IPS DF 6.9 (cell line): Measurements from ENCODE around the gene TTLL9.
"Not testable (repeated sequence)": the region's sequence is repeated elsewhere in the genome, so short reads cannot be mapped to it uniquely, and the experiment has no call there.

Source experiments
- DNase-seq: peaks from one replicate; pipeline ENCODE4 v3.0.0-alpha.2; 2013; ENCODE audit warnings: low read depth, low spot score
- H3K27ac ChIP-seq: one replicate; pipeline ENCODE4 v1.5.1; 2013; ENCODE audit warnings: low read length, control low read depth
- H3K27me3 ChIP-seq: 2 replicates; pipeline ENCODE4 v1.6.1; 2013; ENCODE audit warnings: mild to moderate bottlenecking, low read length; ENCODE audit not compliant: control insufficient read depth, insufficient read depth
- H3K36me3 ChIP-seq: 2 replicates; pipeline ENCODE4 v1.6.1; 2013; ENCODE audit warnings: low read length; ENCODE audit not compliant: control insufficient read depth, insufficient read depth
- H3K4me1 ChIP-seq: 2 replicates; pipeline ENCODE4 v1.6.1; 2013; ENCODE audit warnings: low read length; ENCODE audit not compliant: control insufficient read depth, insufficient read depth
- H3K4me3 ChIP-seq: 2 replicates; pipeline ENCODE4 v1.5.1; 2013; ENCODE audit warnings: mild to moderate bottlenecking, low read length
- H3K9me3 ChIP-seq: 2 replicates; pipeline ENCODE4 v1.6.1; 2013; ENCODE audit warnings: low read length, inconsistent platforms; ENCODE audit not compliant: control insufficient read depth, insufficient read depth
- WGBS: extraction: QIAGEN DNeasy Blood & Tissue Kit; methylation state at CpG from one replicate; pipeline ENCODE4 v1.1.7; 2013; ENCODE audit warnings: mixed read lengths, missing lambda C conversion rate; ENCODE audit not compliant: insufficient read length, insufficient coverage; 5-methylcytosine and 5-hydroxymethylcytosine counted together

TTLL9 gene

GRCh38 chr20:31908424-31908823 lies 38.0 kb downstream of the TTLL9 start:
- no peaks in the 10 kb centered on the region for H3K9me3 ChIP-seq
- H3K36me3 ChIP-seq, result no peaks in the 10 kb centered on the region
- H3K4me1 ChIP-seq, result peaks cover 10% of the 10 kb centered on the region
- WGBS, result no CpG with 5 or more reads among the region's 11 CpGs
- no peak overlapping the region for H3K27ac ChIP-seq
- DNase-seq, result no peak
- no peaks in the 10 kb centered on the region for H3K27me3 ChIP-seq
- H3K4me3 ChIP-seq, result no peak overlapping the region

GRCh38 chr20:31909253-31910070 lies 39.0 kb downstream of the TTLL9 start:
- no CpG with 5 or more reads among the region's 17 CpGs for WGBS
- H3K4me1 ChIP-seq, result peaks cover 10% of the 10 kb centered on the region
- no peak for DNase-seq

GRCh38 chr20:31910071-31910803 lies 39.8 kb downstream of the TTLL9 start:
- no peak overlapping the region for H3K27ac ChIP-seq
- H3K4me3 ChIP-seq, result no peak overlapping the region
- DNase-seq, result no peak
- no peaks in the 10 kb centered on the region for H3K27me3 ChIP-seq
- H3K36me3 ChIP-seq, result no peaks in the 10 kb centered on the region
- no CpG with 5 or more reads among the region's 4 CpGs for WGBS
- H3K9me3 ChIP-seq, result no peaks in the 10 kb centered on the region
- H3K4me1 ChIP-seq, result peaks cover 10% of the 10 kb centered on the region

More at GRCh38 chr20:31909253-31910070, 39.0 kb downstream of the TTLL9 start:
- no peaks in the 10 kb centered on the region for H3K36me3 ChIP-seq
- no peak overlapping the region for H3K4me3 ChIP-seq
- H3K27me3 ChIP-seq, result no peaks in the 10 kb centered on the region
- H3K27ac ChIP-seq, result no peak overlapping the region
- H3K9me3 ChIP-seq, result no peaks in the 10 kb centered on the region

GRCh38 chr20:31913431-31914157 lies 43.2 kb downstream of the TTLL9 start:
- no peak overlapping the region for H3K27ac ChIP-seq
- no CpG with 5 or more reads among the region's 15 CpGs for WGBS
- H3K27me3 ChIP-seq, result no peaks in the 10 kb centered on the region
- H3K4me1 ChIP-seq, result peaks cover 7% of the 10 kb centered on the region
- H3K36me3 ChIP-seq, result no peaks in the 10 kb centered on the region
- H3K9me3 ChIP-seq, result no peaks in the 10 kb centered on the region
- H3K4me3 ChIP-seq, result no peak overlapping the region
- DNase-seq, result no peak

GRCh38 chr20:31914170-31914569 lies 43.7 kb downstream of the TTLL9 start:
- H3K4me3 ChIP-seq, result no peak overlapping the region
- H3K4me1 ChIP-seq, result peaks cover 7% of the 10 kb centered on the region
- WGBS, result no CpG with 5 or more reads among the region's 5 CpGs
- H3K27me3 ChIP-seq, result no peaks in the 10 kb centered on the region
- no peaks in the 10 kb centered on the region for H3K9me3 ChIP-seq
- no peaks in the 10 kb centered on the region for H3K36me3 ChIP-seq
- no peak for DNase-seq
- H3K27ac ChIP-seq, result no peak overlapping the region

GRCh38 chr20:31915491-31916280 lies 45.3 kb downstream of the TTLL9 start:
- Histone ChIP-seq H3K4me3 (no peak overlapping the region), H3K36me3 (no peaks in the 10 kb centered on the region), H3K9me3 (no peaks in the 10 kb centered on the region), H3K27me3 (no peaks in the 10 kb centered on the region), H3K27ac (no peak overlapping the region), H3K4me1 (peaks cover 7% of the 10 kb centered on the region)
- DNase-seq, result no peak
- no CpG with 5 or more reads among the region's 7 CpGs for WGBS

- WGBS, result no CpG with 5 or more reads among the region's 4 CpGs
- no peak for DNase-seq
Observed at GRCh38 chr20:31916708-31917107, 46.3 kb downstream of the TTLL9 start.

GRCh38 chr20:31917962-31918412 lies 47.6 kb downstream of the TTLL9 start:
- not testable (repeated sequence) for H3K27ac ChIP-seq

More at GRCh38 chr20:31916708-31917107, 46.3 kb downstream of the TTLL9 start:
- Histone ChIP-seq H3K27me3 (no peaks in the 10 kb centered on the region), H3K4me1 (peaks cover 4% of the 10 kb centered on the region), H3K9me3 (no peaks in the 10 kb centered on the region), H3K27ac (no peak overlapping the region), H3K4me3 (no peak overlapping the region), H3K36me3 (no peaks in the 10 kb centered on the region)

GRCh38 chr20:31918466-31919105 lies 48.2 kb downstream of the TTLL9 start:
- H3K4me1 ChIP-seq, result no peaks in the 10 kb centered on the region; the same call in 1 of the 2 replicates
- H3K36me3 ChIP-seq, result no peaks in the 10 kb centered on the region
- no peak overlapping the region for H3K27ac ChIP-seq
- no peak overlapping the region for H3K4me3 ChIP-seq
- H3K27me3 ChIP-seq, result no peaks in the 10 kb centered on the region
- DNase-seq, result no peak
- WGBS, result no CpG with 5 or more reads among the region's 7 CpGs
- no peaks in the 10 kb centered on the region for H3K9me3 ChIP-seq

More at GRCh38 chr20:31917962-31918412, 47.6 kb downstream of the TTLL9 start:
- not testable (repeated sequence) for H3K27me3 ChIP-seq, H3K4me1 ChIP-seq, H3K36me3 ChIP-seq, H3K4me3 ChIP-seq, DNase-seq, H3K9me3 ChIP-seq
- no CpG with 5 or more reads among the region's 7 CpGs for WGBS
